WTC11 (cell line): Measurements from ENCODE around the gene HAUS8. TPM values are rescaled to one million over a fixed set of nuclear protein-coding genes. Genes with fewer than 3 reads are reported as not detected.

Experiments
- ATAC-seq: fragments of 200-7000 bp; cut with Tn5 transposase; 2 replicates; pipeline ENCODE4 v1.10.0; 2021; ENCODE audit warnings: mild to moderate bottlenecking, moderate library complexity
- CTCF ChIA-PET: fragments of 300-600 bp; sonication (Branson Sonifier 250); formaldehyde crosslinking; loops from one replicate; lab custom pipeline; 2021; ENCODE audit warnings: antibody characterized with exemption; lab: Charles Lee
- POLR2A ChIA-PET: fragments of 350-600 bp; sonication (Branson Sonifier 250); formaldehyde crosslinking; loops from one replicate; lab custom pipeline; 2021; ENCODE audit warnings: antibody characterized with exemption; lab: Charles Lee
- DNase-seq: peaks from one replicate; pipeline ENCODE4 v3.0.0; 2021; ENCODE audit warnings: low spot score
- H3K27ac Mint-ChIP-seq: 2 replicates; pipeline ENCODE4 v1.8.0; 2021; ENCODE audit warnings: mixed read lengths
- H3K27me3 Mint-ChIP-seq: 2 replicates; pipeline ENCODE4 v1.8.0; 2021; ENCODE audit warnings: low read depth, mild to moderate bottlenecking, moderate library complexity, mixed read lengths
- H3K36me3 Mint-ChIP-seq: 2 replicates; pipeline ENCODE4 v1.8.0; 2021; ENCODE audit warnings: mixed read lengths
- H3K4me1 Mint-ChIP-seq: 2 replicates; pipeline ENCODE4 v1.8.0; 2022; ENCODE audit warnings: mixed read lengths
- H3K4me3 Mint-ChIP-seq: 2 replicates; pipeline ENCODE4 v1.8.0; 2021; ENCODE audit warnings: mild to moderate bottlenecking, moderate library complexity, mixed read lengths
- H3K9me3 Mint-ChIP-seq: 2 replicates; pipeline ENCODE4 v1.8.0; 2021; ENCODE audit warnings: mixed read lengths
- ATF3 ChIP-seq: sonication (generic); formaldehyde crosslinking; conservative IDR thresholded peaks from 2 replicates; pipeline ENCODE4 v1.8.1; 2022; ENCODE audit warnings: mild to moderate bottlenecking, missing genetic modification reagents
- CREB1 ChIP-seq: sonication (generic); formaldehyde crosslinking; IDR thresholded peaks from 2 replicates; pipeline ENCODE4 v1.8.0; 2023; ENCODE audit warnings: mild to moderate bottlenecking, missing genetic modification reagents
- E2F1 ChIP-seq: sonication (generic); formaldehyde crosslinking; IDR thresholded peaks from 2 replicates; pipeline ENCODE4 v1.8.0; 2022; ENCODE audit warnings: mild to moderate bottlenecking, missing genetic modification reagents
- ELF4 ChIP-seq: sonication (generic); formaldehyde crosslinking; IDR thresholded peaks from 2 replicates; pipeline ENCODE4 v1.8.1; 2022; ENCODE audit warnings: low read depth, mild to moderate bottlenecking, moderate library complexity, missing genetic modification reagents
- ESRRA ChIP-seq: sonication (generic); formaldehyde crosslinking; IDR thresholded peaks from 2 replicates; pipeline ENCODE4 v1.8.1; 2022; ENCODE audit warnings: mild to moderate bottlenecking, missing genetic modification reagents, borderline replicate concordance
- HMGA2 ChIP-seq: fragments of 250-450 bp; sonication (Bioruptor Pico); IDR thresholded peaks from 2 replicates; pipeline ENCODE4 v1.4.0; 2021; ENCODE audit warnings: mild to moderate bottlenecking, moderate library complexity
- IRF2 ChIP-seq: sonication (generic); formaldehyde crosslinking; IDR thresholded peaks from 2 replicates; pipeline ENCODE4 v1.8.0; 2022; ENCODE audit warnings: low read depth, missing genetic modification reagents, borderline replicate concordance
- JAZF1 ChIP-seq: fragments of 250-450 bp; sonication (Bioruptor Pico); IDR thresholded peaks from 2 replicates; pipeline ENCODE4 v1.9.0; 2021; ENCODE audit warnings: moderate library complexity, mild to moderate bottlenecking, inconsistent platforms
- KAT7 ChIP-seq: sonication (generic); formaldehyde crosslinking; IDR thresholded peaks from 2 replicates; pipeline ENCODE4 v1.8.1; 2023; ENCODE audit warnings: missing genetic modification reagents, mild to moderate bottlenecking, borderline replicate concordance
- MLX ChIP-seq: sonication (generic); formaldehyde crosslinking; IDR thresholded peaks from 2 replicates; pipeline ENCODE4 v1.8.1; 2023; ENCODE audit warnings: mild to moderate bottlenecking, missing genetic modification reagents, moderate library complexity
- MYBL2 ChIP-seq: sonication (generic); formaldehyde crosslinking; IDR thresholded peaks from 2 replicates; pipeline ENCODE4 v1.8.1; 2023; ENCODE audit warnings: mild to moderate bottlenecking, moderate library complexity, missing genetic modification reagents
- NFE2L1 ChIP-seq: sonication (generic); formaldehyde crosslinking; IDR thresholded peaks from 2 replicates; pipeline ENCODE4 v1.8.1; 2023; ENCODE audit warnings: missing genetic modification reagents
- NR2C2 ChIP-seq: sonication (generic); formaldehyde crosslinking; IDR thresholded peaks from 2 replicates; pipeline ENCODE4 v1.8.0; 2022; ENCODE audit warnings: mild to moderate bottlenecking, missing genetic modification reagents
- NR3C1 ChIP-seq: sonication (generic); formaldehyde crosslinking; conservative IDR thresholded peaks from 2 replicates; pipeline ENCODE4 v1.8.1; 2023; ENCODE audit warnings: low read depth, mild to moderate bottlenecking, missing genetic modification reagents
- PRDM15 ChIP-seq: sonication (generic); formaldehyde crosslinking; IDR thresholded peaks from 2 replicates; pipeline ENCODE4 v1.8.0; 2022; ENCODE audit warnings: missing genetic modification reagents
- PREB ChIP-seq: sonication (generic); formaldehyde crosslinking; IDR thresholded peaks from 2 replicates; pipeline ENCODE4 v1.8.1; 2022; ENCODE audit warnings: mild to moderate bottlenecking, missing genetic modification reagents, moderate library complexity, borderline replicate concordance
- PRRX2 ChIP-seq: fragments of 250-450 bp; sonication (Bioruptor Pico); IDR thresholded peaks from 2 replicates; pipeline ENCODE4 v1.8.0; 2021; ENCODE audit warnings: mild to moderate bottlenecking
- SOX15 ChIP-seq: fragments of 250-450 bp; sonication (Bioruptor Pico); IDR thresholded peaks from 2 replicates; pipeline ENCODE4 v1.9.0; 2021; ENCODE audit warnings: mild to moderate bottlenecking
- TEAD4 ChIP-seq: sonication (generic); formaldehyde crosslinking; IDR thresholded peaks from 2 replicates; pipeline ENCODE4 v1.8.0; 2022; ENCODE audit warnings: mild to moderate bottlenecking, missing genetic modification reagents
- TP53 ChIP-seq: sonication (generic); formaldehyde crosslinking; IDR thresholded peaks from 2 replicates; pipeline ENCODE4 v1.8.1; 2023; ENCODE audit warnings: mild to moderate bottlenecking, missing genetic modification reagents
- USF2 ChIP-seq: sonication (generic); formaldehyde crosslinking; IDR thresholded peaks from 2 replicates; pipeline ENCODE4 v1.8.1; 2023; ENCODE audit warnings: mild to moderate bottlenecking, missing genetic modification reagents, moderate library complexity
- ZMAT4 ChIP-seq: fragments of 250-450 bp; sonication (Bioruptor Pico); IDR thresholded peaks from 2 replicates; pipeline ENCODE4 v1.9.0; 2021; ENCODE audit warnings: mild to moderate bottlenecking
- ZNF121 ChIP-seq: sonication (generic); formaldehyde crosslinking; IDR thresholded peaks from 2 replicates; pipeline ENCODE4 v1.8.0; 2023; ENCODE audit warnings: missing genetic modification reagents
- ZNF232 ChIP-seq: sonication (generic); formaldehyde crosslinking; IDR thresholded peaks from 2 replicates; pipeline ENCODE4 v1.8.0; 2022; ENCODE audit warnings: mild to moderate bottlenecking, missing genetic modification reagents
- total RNA-seq: library from RNA; stranded (reverse); gene quantifications from 3 replicates; pipeline ENCODE4 v1.2.3, GENCODE V29; 2021

HAUS8 gene
- total RNA-seq, 1 experiment from 2014 or later = 29.7 TPM

GRCh38 chr19:17036640-17037039 is 38.6 kb downstream of the HAUS8 start (continued):
- TF ChIP-seq TP53 (CRISPR knock-in tag) (no peak), TEAD4 (CRISPR knock-in tag) (no peak), E2F1 (CRISPR knock-in tag) (no peak), NR3C1 (CRISPR knock-in tag) (no peak)

- ChIA-PET CTCF (interaction anchor here (0.7 to 1.0 kb wide), 2 partner anchors 17 to 33 kb away, joined by 3 to 4 read pairs; no protein-coding TSS in a partner anchor), POLR2A (interaction anchor here (0.6 kb wide), 1 partner anchor 139 kb away, joined by 5 read pairs; no protein-coding TSS in a partner anchor)
- Mint-ChIP-seq H3K4me1 (no peaks in the 10 kb centered on the region), H3K36me3 (no peaks in the 10 kb centered on the region), H3K27ac (no peak overlapping the region), H3K4me3 (no peak overlapping the region), H3K9me3 (peaks cover 3% of the 10 kb centered on the region; the same call in 1 of the 2 replicates), H3K27me3 (no peaks in the 10 kb centered on the region; the same call in 1 of the 2 replicates)
- DNase-seq = no peak
- no peak for ATAC-seq
- TF ChIP-seq PREB (CRISPR knock-in tag) (no peak), ELF4 (CRISPR knock-in tag) (no peak), IRF2 (CRISPR knock-in tag) (no peak), ZNF232 (no peak), PRDM15 (CRISPR knock-in tag) (no peak), ATF3 (CRISPR knock-in tag) (no peak), NR2C2 (no peak), ZMAT4 (CRISPR knock-in tag) (no peak), SOX15 (CRISPR knock-in tag) (no peak), CREB1 (CRISPR knock-in tag) (no peak), KAT7 (no peak), ESRRA (CRISPR knock-in tag) (no peak), ZNF121 (CRISPR knock-in tag) (no peak), USF2 (no peak), MLX (no peak), PRRX2 (CRISPR knock-in tag) (no peak), MYBL2 (CRISPR knock-in tag) (no peak), HMGA2 (CRISPR knock-in tag) (no peak), NFE2L1 (no peak), JAZF1 (CRISPR knock-in tag) (no peak)
Observed at GRCh38 chr19:17035842-17036424, 39.3 kb downstream of the HAUS8 start.
